ACHN (cell line): ENCODE results near the gene CD33.
"Not testable (repeated sequence)": the region's sequence is repeated elsewhere in the genome, so short reads cannot be mapped to it uniquely, and the experiment has no call there.

ENCODE experiments used
- DNase-seq: peaks from one replicate; pipeline ENCODE4 v3.0.0-alpha.2; 2015
- in situ Hi-C: cut with HindIII; loops from 2 replicates; pipeline ENCODE4 v1.10.0; 2017; ENCODE audit warnings: low sequenced_read_pairs, low pct_ligation_motif_present, low pct_unique_long_range_greater_than_20kb

The CD33 gene

GRCh38 chr19:51203916-51204315 is 21.0 kb upstream of the CD33 start:
- in situ Hi-C loops: no loop called here

GRCh38 chr19:51204321-51204720 is 20.6 kb upstream of the CD33 start:
- in situ Hi-C loops: no loop called here
- no peak for DNase-seq

More at GRCh38 chr19:51203916-51204315, 21.0 kb upstream of the CD33 start:
- no peak for DNase-seq

GRCh38 chr19:51207747-51208146 is 17.1 kb upstream of the CD33 start:
- no peak for DNase-seq
- in situ Hi-C loops: no loop called here

GRCh38 chr19:51210191-51210784 is 14.6 kb upstream of the CD33 start:
- in situ Hi-C loops: no loop called here
- DNase-seq: no peak

- in situ Hi-C loops, DNase-seq: not testable (repeated sequence)
These were observed 14.0 kb upstream of the CD33 start for GRCh38 chr19:51210874-51211361.

GRCh38 chr19:51211833-51212232 is 13.0 kb upstream of the CD33 start:
- DNase-seq: no peak
- in situ Hi-C loops: no loop called here

- DNase-seq: no peak
- in situ Hi-C loops: no loop called here
These were observed 5.6 kb upstream of the CD33 start for GRCh38 chr19:51219307-51219706.

- in situ Hi-C loops: no loop called here
- DNase-seq: no peak
These were observed 4.9 kb upstream of the CD33 start for GRCh38 chr19:51219971-51220370.

GRCh38 chr19:51220996-51221395 is 3.9 kb upstream of the CD33 start:
- in situ Hi-C loops: no loop called here
- no peak for DNase-seq

- no peak for DNase-seq
- in situ Hi-C loops: no loop called here
These were observed 678 bp upstream of the CD33 start for GRCh38 chr19:51224163-51224641.

GRCh38 chr19:51226067-51226466 is 1.2 kb downstream of the CD33 start:
- in situ Hi-C loops: no loop called here
- no peak for DNase-seq

GRCh38 chr19:51227326-51227725 is 2.4 kb downstream of the CD33 start:
- in situ Hi-C loops: no loop called here
- no peak for DNase-seq

GRCh38 chr19:51227966-51228365 is 3.1 kb downstream of the CD33 start:
- in situ Hi-C loops: no loop called here
- no peak for DNase-seq

- in situ Hi-C loops: no loop called here
- DNase-seq: no peak
These were observed 16.0 kb downstream of the CD33 start for GRCh38 chr19:51240866-51241265.

GRCh38 chr19:51242881-51243630 is 18.2 kb downstream of the CD33 start:
- no peak for DNase-seq
- in situ Hi-C loops: no loop called here

GRCh38 chr19:51246164-51246552 is 21.3 kb downstream of the CD33 start:
- no peak for DNase-seq
- in situ Hi-C loops: no loop called here

GRCh38 chr19:51247972-51248590 is 23.2 kb downstream of the CD33 start:
- DNase-seq: no peak
- in situ Hi-C loops: no loop called here

- in situ Hi-C loops: no loop called here
- no peak for DNase-seq
These were observed 26.0 kb downstream of the CD33 start, which contains the start of gene SIGLECL1 for GRCh38 chr19:51250786-51251467. TSS of gene SIGLECL1 (plus strand) at chr19:51251080. CDS start at chr19:51264073, 12,993 bp downstream.

- DNase-seq: no peak
- in situ Hi-C loops: no loop called here
These were observed 26.6 kb downstream of the CD33 start for GRCh38 chr19:51251468-51251820.
